M059J (cell line): ENCODE measurements around the gene TBC1D8B. TPM values are rescaled to one million over a fixed set of nuclear protein-coding genes. Genes with fewer than 3 reads are reported as not detected.
A peak's percentile ranks its signal among the peaks of the same experiment; 100 is the strongest.

ENCODE experiments used
- DNase-seq: peaks from one replicate; pipeline ENCODE4 v3.0.0-alpha.2; 2012; ENCODE audit warnings: low read depth
- total RNA-seq: library from RNA; depleted of rRNA; stranded (reverse); fragments of >200 nt; shearing (Covaris generic); gene quantifications from 2 replicates; pipeline ENCODE4 v1.2.3, GENCODE V29; 2014; rRNA removed

TBC1D8B gene
- total RNA-seq, 1 experiment from 2014 or later = 9.5 TPM

DNA sequence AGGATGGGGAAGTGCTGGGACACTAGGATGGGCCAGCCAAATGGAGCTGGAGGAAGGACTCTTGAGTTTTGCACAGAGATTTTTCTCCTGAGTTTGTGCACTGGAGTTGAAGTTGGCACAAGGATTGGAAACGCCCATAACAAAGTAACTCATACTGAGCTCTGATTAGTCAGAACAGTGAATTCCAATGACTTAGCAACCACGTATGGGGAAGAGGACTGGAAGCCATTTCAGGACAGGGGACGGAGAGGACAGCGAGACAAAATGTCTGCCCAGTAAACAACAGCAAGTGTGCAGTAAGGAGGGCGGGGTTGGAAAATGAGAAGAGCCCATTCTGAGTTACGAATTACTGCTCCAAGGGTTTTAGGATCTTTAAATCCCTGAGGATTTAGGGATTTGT lies 94.8 kb downstream of the TBC1D8B start:
- DNase-seq = peak; percentile 65

DNA sequence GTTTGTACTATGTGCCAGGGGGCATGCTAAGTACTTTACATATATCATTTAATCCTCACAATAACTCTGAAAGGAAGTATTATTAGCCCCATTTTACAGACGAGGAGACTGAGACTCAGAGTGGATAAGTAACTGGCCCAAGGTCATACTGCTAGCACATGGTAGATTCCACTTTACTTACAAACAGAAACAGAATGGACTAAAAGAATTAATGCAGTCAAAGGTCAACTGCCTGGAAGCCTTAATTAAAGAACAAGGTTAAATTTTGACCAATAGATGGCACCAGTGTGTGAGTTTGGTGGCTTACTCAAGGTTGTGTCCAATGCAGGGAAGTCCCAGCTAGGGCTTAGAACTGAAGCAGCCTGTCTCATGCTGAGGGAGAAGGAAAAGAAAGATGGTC lies 96.0 kb downstream of the TBC1D8B start:
- DNase-seq = peak; percentile 71

DNA sequence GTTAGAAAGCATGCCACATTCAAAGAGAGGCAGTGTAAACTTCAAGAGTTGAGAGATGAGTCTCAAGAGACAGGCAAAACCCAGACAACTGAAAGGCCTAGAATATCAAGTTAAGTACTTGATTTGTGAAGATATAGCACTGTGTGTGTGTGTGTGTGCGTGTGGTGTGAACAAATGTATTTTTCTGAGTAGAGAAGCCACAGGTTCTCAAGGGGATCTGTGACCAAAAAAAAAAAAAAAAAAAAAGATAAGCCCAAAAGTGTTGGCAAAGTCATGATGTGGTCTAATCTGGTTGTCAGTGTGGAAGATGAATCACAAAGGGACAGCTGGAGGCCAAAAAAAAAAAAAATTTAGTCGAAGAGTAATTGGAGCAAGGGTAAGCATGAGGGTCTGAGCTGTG lies 96.8 kb downstream of the TBC1D8B start:
- peak; percentile 43 for DNase-seq

DNA sequence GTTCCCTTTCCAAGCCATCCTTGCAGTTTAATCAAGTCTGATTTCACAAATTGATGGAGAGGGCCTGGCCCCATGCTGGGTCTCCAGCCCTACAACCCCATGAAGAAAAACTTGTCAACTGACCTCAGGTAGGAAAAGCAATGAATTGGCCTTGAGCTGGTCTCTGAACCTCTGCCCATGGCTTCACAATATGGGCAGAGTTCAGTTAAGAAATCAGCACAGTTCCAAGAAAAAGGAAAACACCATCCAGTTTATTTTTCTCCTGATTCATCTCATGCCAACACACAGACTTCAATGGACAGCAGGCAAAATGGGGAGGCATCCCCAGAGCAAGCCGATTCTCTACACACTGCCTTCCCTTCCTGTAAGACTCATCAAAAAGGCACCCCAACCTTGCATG lies 97.4 kb downstream of the TBC1D8B start:
- peak; percentile 52 for DNase-seq

DNA sequence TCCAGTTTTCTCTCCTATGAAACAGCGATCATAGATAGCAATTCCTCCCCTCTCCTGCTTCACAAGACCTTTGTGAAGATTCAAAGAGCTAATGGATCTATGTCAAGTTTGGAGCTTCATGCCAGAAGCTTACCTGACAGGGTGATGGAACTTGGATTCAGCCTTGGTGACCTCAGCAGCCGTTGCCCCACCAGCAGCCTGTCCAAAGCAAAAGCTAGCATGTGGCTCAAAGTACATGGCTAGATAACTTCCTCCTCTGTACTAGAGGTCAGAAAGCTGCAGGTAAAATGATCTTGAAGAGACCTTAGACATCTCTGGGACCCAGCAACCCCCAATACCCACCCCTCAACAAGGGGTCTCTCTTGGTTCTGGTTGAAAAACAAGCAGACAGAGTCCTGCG lies 98.9 kb downstream of the TBC1D8B start:
- DNase-seq = no peak

DNA sequence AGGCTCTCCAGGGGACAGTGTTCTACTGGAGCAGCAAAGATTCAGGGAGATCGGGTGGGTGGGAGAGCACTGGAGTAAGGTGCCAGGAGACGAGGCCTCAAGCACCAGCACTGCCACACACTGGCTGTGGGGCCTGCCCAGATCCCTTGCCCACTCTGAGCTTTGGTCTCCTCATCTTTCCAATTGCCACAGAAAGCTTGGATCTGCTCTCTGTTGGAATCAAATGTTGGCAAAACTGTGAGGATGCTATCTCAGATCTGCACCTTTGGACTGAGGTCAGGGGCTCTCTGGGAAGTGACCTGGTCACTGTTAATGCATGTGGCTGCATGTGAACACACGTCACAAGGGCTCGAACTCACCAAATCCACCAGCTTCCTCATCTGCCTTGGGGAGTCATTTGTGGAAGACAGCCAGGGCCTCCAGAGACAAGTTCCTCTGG lies 99.3 kb downstream of the TBC1D8B start:
- DNase-seq = no peak

DNA sequence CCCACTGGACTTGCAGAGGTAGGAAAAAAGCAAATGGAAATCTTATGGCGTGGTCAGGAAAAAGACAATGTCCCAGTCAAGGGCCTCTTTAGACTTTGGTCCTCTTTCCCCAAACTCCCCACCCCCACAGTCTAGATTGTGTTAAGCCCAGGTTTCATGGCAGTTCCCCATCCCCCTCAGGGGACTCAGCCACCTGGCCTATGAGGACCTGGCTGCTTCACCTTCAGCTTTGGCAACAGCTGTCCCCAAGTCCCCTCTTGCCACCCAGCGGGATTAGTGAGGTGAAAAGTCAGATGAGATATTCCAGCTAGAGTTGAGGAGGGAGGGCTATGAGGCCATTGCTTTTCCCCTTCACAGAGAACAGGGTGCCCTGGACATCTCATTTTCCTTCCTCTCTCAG lies 100.2 kb downstream of the TBC1D8B start:
- no peak for DNase-seq

DNA sequence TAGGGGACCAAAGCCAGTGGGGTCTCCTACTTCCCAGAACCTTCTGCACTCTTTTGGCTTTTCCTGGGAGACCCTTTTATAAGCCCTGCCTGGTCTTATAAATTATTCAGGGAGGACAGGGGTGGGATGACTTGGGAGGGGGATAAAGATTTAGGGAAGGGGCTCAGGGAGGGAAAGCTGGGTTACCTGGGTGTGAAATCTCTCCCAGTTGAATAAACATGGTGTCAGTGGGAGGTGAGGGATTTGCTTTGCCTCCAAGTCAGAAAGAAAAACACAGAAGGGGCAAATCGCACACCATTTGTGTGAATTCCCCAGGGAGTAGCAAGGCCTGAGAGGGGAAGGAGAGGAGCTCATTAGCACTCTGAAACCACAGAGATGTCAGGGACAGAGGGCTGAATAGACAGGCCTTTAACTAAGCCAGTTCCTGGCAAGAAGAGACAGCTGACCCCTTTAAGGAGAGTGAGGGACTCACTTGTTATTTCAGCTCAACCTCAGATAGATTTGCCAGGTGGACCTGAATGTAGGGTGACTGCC lies 100.9 kb downstream of the TBC1D8B start, which contains the start of gene RIPPLY1:
TSS of gene RIPPLY1 (minus strand) at position 51 of the 534 bp plus-strand sequence. CDS start 54 bp downstream, outside the sequence.
- DNase-seq = no peak

DNA sequence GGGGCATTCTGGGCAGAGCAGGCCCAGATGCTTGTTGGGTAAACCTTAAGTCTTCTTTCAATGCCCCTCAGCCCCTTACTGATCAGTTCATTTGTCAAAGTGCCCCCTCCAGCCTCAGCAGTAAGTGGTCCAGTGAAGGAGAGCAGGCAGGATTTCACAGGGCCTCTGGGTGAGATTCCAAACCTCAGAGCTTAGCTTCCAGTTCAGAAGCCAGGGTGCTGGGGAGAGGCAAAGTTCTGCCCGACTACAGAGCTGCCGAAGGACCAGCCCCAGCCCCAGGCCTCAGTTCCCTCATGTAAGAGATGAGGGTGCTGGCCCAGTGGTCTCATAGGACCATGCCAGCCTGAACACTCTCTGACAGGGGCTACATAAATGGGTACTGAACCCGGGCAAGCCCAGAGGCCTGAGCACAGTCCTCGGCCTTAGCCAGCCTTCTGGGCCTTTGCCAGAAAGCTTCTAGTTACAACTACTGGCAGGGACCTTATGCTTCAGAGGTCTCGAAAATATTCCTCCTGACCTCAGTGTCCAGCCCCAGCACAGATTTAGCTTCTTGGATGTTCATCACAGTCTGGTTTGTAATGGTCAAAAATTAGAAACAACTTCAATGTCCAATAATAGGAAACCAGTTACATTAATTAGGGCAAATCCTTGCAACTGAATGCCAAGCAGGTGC lies 101.5 kb downstream of the TBC1D8B start:
- DNase-seq = no peak

DNA sequence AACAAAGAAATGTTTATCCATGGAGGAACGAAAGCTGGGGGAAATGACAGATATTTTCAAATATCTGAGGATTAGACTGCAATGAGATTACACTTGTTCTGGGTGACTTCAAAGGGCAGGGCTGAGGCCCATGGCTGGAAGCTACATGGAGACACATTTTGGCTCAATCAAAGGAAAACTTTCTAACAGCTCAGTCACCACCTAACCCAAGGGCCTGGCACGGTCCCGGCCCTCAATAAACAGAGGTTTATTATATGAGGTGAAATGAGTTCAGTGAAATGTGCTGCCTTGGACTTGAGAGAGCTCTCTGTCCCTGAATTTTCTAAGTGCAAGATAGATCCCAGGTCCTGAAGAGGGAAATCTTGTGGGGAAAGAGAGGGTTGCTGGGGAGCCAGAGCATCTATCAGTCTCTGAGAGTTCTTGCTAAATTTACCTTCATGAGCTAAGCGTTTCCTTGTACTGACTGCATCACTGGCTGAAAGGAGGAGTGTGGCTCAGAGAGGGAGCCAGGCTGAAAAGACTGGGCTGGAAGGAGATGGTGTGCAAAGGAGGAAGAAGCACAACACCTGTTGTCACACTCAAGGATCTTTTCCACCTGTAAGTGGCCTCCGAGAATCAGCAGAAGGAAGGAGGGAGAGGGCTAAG lies 102.7 kb downstream of the TBC1D8B start:
- DNase-seq = no peak

DNA sequence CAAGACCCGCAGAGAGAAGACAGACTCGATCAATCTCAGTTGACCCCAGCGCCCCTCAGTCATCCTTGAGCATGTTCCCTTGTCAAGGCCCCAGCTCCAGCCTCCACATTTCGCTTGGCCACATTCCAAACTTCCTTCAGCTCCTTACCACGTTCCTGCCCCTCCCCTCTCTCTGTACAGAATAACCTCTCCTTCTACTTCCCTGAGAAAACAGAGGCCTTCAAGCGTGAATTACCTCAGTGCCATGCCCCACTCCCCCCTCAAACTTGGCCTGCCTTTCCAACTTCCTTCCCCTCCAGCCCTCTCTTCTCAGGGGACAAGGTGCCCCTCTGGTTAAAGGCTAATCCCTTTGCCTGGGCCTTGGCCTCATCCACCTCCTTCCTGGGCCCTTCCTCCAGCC lies 103.9 kb downstream of the TBC1D8B start:
- no peak for DNase-seq

DNA sequence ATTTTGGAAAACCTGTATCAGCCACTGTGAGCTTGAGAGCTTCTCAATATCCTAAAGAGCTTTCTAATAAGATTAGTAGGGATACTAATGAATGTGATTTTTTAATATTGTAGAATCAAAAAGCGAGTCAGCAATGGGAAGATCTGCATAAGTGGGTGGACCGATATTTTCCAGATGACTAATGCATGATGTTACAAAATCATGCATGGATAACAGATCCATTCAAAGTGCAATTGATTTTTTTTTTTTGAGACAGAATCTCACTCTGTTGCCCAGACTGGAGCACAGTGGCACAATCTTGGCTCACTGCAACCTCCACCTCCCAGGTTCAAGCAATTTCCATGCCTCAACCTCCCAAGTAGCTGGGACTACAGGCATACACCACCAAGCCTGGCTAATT lies 110.4 kb downstream of the TBC1D8B start:
- no peak for DNase-seq

DNA sequence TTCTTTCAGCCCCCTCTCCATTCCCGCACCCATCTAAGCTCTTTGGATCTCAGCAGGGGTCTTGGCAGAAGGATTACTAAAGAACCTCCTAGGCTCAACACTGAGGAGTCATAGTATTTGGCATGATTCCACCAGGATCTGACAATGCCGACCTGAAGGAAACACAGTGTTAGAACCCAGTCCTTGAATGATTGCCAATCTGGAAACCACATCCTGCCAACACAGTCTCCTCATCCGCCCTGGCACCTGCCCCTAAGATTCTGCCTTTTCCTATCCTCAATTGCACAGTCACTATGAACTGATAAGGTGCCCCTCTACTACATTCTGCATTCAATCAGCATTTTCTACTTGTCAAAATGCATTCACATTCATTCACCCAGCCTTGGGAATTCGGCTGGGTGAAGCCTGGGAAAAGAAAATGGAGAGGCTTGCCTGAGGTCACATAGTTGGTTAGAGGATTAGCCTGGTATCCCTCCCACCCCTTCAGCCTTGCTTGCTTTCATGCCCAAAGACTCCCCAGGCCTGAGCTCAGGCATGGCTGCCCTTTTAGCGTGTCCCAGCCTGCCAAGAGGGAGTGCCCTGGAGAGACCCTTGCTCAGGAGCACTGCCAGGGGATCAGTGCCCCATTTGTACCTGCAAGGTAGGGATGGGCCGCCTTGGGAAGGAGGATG lies 115.5 kb downstream of the TBC1D8B start:
- peak; percentile 94 for DNase-seq

DNA sequence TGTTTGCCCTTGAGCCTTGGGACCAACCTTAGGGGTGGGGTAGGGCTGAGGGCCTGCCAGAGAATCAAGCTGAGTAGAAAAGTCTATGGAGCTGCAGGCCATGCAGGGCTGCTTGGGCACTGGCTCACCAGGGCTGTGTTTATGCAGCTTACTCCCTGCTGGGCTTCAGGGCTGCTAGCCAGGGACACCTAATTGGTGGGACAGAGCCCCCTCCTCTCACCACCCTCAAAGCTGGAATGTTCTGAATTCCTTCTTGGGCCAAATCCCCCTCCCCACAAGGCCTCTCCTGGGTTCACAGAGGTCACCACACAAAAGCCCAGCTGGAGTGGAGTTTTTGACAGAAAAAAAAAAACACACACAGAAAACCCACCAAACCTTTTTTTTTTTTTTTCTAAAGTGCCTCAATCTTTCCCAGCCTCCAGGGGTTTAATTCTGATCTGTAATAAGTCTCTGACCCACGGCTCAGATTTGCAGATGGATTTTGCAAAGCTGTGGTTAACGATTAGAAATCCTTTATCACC lies 117.5 kb downstream of the TBC1D8B start, which contains the start of gene CLDN2:
TSS of gene CLDN2 (plus strand) at position 471 of the 521 bp plus-strand sequence. CDS start 7,827 bp downstream, outside the sequence.
- no peak for DNase-seq

DNA sequence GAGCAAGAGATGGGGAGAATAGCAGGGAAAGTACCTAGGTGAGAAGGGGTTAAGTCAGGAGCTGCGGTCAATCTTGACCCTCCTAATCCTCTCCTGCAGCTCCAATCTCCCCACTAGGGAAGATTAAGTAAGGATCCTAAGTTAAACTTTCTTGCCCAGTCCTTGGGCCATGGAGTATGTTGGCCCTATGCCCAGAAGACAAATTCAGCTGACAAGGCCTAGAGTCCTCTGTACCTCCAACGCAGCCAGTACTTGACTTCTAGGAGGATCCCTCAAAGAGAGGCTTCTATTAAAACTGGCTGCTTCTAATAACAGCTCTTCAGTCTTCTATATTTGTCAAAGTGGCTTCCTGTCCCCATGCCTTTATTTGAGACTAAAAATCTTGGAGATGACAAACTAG lies 119.2 kb downstream of the TBC1D8B start:
- DNase-seq = no peak

Other genes starting within 250 kb of the TBC1D8B start
- 0.32 TPM in 1 of 2 replicates, not detected in the other for gene RADX, start 190.7 kb upstream of the TBC1D8B start, total RNA-seq
- gene RNF128, start 76.0 kb upstream of the TBC1D8B start, total RNA-seq = 0.12 and 0.20 TPM in 2 replicates
- not detected in 2 replicates for gene RIPPLY1, start 100.7 kb downstream of the TBC1D8B start, total RNA-seq
- not detected in 2 replicates for gene CLDN2, start 117.7 kb downstream of the TBC1D8B start, total RNA-seq
- gene MORC4, start 197.5 kb downstream of the TBC1D8B start, total RNA-seq = 7.7 and 12.5 TPM in 2 replicates